ENCODE data around the gene ARL5C. TPM values are rescaled to one million over a fixed set of nuclear protein-coding genes. Genes with fewer than 3 reads are reported as not detected.
A peak's percentile ranks its signal among the peaks of the same experiment; 100 is the strongest.

ARL5C gene
- not detected for total RNA-seq
- long read RNA-seq, result 0 reads

GRCh38 chr17:39165841-39166349, at the start of gene ARL5C:
ARL5C (minus strand) TSS chr17:39166161; CDS start chr17:39165760, 401 bp downstream.
- DNase-seq (ENCODE audit: low spot score), result no peak

GRCh38 chr17:39213852-39214251, 47.9 kb upstream of the ARL5C start:
- DNase-seq (ENCODE audit: low spot score), result no peak

GRCh38 chr17:39212841-39213480, 47.0 kb upstream of the ARL5C start:
- no peak for DNase-seq (ENCODE audit: low spot score)

- no peak for DNase-seq (ENCODE audit: low spot score)
Measured at GRCh38 chr17:39212195-39212810, 46.3 kb upstream of the ARL5C start.

GRCh38 chr17:39210093-39210434, 44.1 kb upstream of the ARL5C start:
- DNase-seq (ENCODE audit: low spot score), result no peak

- DNase-seq (ENCODE audit: low spot score), result peak; percentile 95
Measured at GRCh38 chr17:39209317-39210092, 43.5 kb upstream of the ARL5C start.

GRCh38 chr17:39208893-39209292, 42.9 kb upstream of the ARL5C start:
- no peak for DNase-seq (ENCODE audit: low spot score)

- no peak for DNase-seq (ENCODE audit: low spot score)
Measured at GRCh38 chr17:39208136-39208535, 42.2 kb upstream of the ARL5C start.

- DNase-seq (ENCODE audit: low spot score), result no peak
Measured at GRCh38 chr17:39205112-39205526, 39.2 kb upstream of the ARL5C start.

GRCh38 chr17:39204245-39204644, 38.3 kb upstream of the ARL5C start:
- DNase-seq (ENCODE audit: low spot score), result no peak

GRCh38 chr17:39200957-39201510, 35.1 kb upstream of the ARL5C start:
- no peak for DNase-seq (ENCODE audit: low spot score)

GRCh38 chr17:39200070-39200879, 34.3 kb upstream of the ARL5C start, which contains the start of gene RPL19:
RPL19 (plus strand) TSS chr17:39200283; CDS start chr17:39200345, 62 bp downstream.
- DNase-seq (ENCODE audit: low spot score), result no peak

- DNase-seq (ENCODE audit: low spot score), result no peak
Measured at GRCh38 chr17:39199820-39200069, 33.8 kb upstream of the ARL5C start.

GRCh38 chr17:39198186-39198566, 32.2 kb upstream of the ARL5C start:
- DNase-seq (ENCODE audit: low spot score), result no peak

- DNase-seq (ENCODE audit: low spot score), result no peak
Measured at GRCh38 chr17:39197380-39198185, 31.6 kb upstream of the ARL5C start, which contains the start of gene CACNB1. CACNB1 (minus strand) TSS chr17:39197669; CDS start chr17:39197495, 174 bp downstream.

GRCh38 chr17:39196808-39197291, 30.9 kb upstream of the ARL5C start:
- DNase-seq (ENCODE audit: low spot score), result no peak

GRCh38 chr17:39196241-39196807, 30.4 kb upstream of the ARL5C start:
- no peak for DNase-seq (ENCODE audit: low spot score)

- no peak for DNase-seq (ENCODE audit: low spot score)
Measured at GRCh38 chr17:39195568-39196160, 29.7 kb upstream of the ARL5C start.

GRCh38 chr17:39194985-39195524, 29.1 kb upstream of the ARL5C start:
- DNase-seq (ENCODE audit: low spot score), result no peak
